ENCODE data around the gene ENAH. TPM values are rescaled to one million over a fixed set of nuclear protein-coding genes. Genes with fewer than 3 reads are reported as not detected.
A peak's percentile ranks its signal among the peaks of the same experiment; 100 is the strongest.

The ENAH gene
- total RNA-seq, 1 experiment from 2014 or later: 103 TPM

- Mint-ChIP-seq H3K4me3 (ENCODE audit: low read depth, unreplicated experiment) (no peak overlapping the region), H3K9me3 (ENCODE audit: low read depth, unreplicated experiment) (no peaks in the 10 kb centered on the region), H3K36me3 (ENCODE audit: insufficient read depth, unreplicated experiment) (peaks cover 4% of the 10 kb centered on the region), H3K27ac (ENCODE audit: unreplicated experiment) (peak overlapping the region; percentile 4), H3K27me3 (ENCODE audit: unreplicated experiment) (no peaks in the 10 kb centered on the region), H3K4me1 (ENCODE audit: low read depth, unreplicated experiment) (peaks cover 15% of the 10 kb centered on the region)
- CTCF ChIA-PET: interaction anchor here (0.6 to 2.7 kb wide), 5 partner anchors 29 to 296 kb away, joined by 4 to 12 read pairs (median 4); partner anchors contain the start of gene SRP9
- intact Hi-C loops (cut with micrococcal nuclease; ENCODE audit: unreplicated experiment): loop anchor here (1.0 to 10.0 kb wide), 2 partner anchors 173 to 291 kb away; partner anchors contain the start of gene ENAH
- no peak for DNase-seq
- no peak for TF ChIP-seq CTCF (IDR thresholded peaks at IDR 0.05; ENCODE audit: unreplicated experiment)
- no TSS peak for BruUV-seq (replicated peaks)
These were observed 171.2 kb downstream of the ENAH start for GRCh38 chr1:225481738-225482137.

GRCh38 chr1:225480825-225481434, 172.0 kb downstream of the ENAH start:
- Mint-ChIP-seq H3K4me3 (ENCODE audit: low read depth, unreplicated experiment) (no peak overlapping the region), H3K9me3 (ENCODE audit: low read depth, unreplicated experiment) (no peaks in the 10 kb centered on the region), H3K27me3 (ENCODE audit: unreplicated experiment) (no peaks in the 10 kb centered on the region), H3K27ac (ENCODE audit: unreplicated experiment) (no peak overlapping the region), H3K4me1 (ENCODE audit: low read depth, unreplicated experiment) (peaks cover 15% of the 10 kb centered on the region), H3K36me3 (ENCODE audit: insufficient read depth, unreplicated experiment) (no peaks in the 10 kb centered on the region)
- CTCF ChIA-PET: interaction anchor here (0.5 to 2.7 kb wide), 10 partner anchors 32 to 506 kb away, joined by 3 to 12 read pairs (median 4); partner anchors contain the start of gene SRP9
- DNase-seq: peak; percentile 89
- peak; percentile 96 for TF ChIP-seq CTCF (IDR thresholded peaks at IDR 0.05; ENCODE audit: unreplicated experiment)
- BruUV-seq (replicated peaks): no TSS peak
- intact Hi-C loops (cut with micrococcal nuclease; ENCODE audit: unreplicated experiment): loop anchor here (1.0 to 10.0 kb wide), 2 partner anchors 174 to 291 kb away; partner anchors contain the start of gene ENAH

GRCh38 chr1:225479996-225480720, 172.8 kb downstream of the ENAH start:
- H3K36me3 Mint-ChIP-seq (ENCODE audit: insufficient read depth, unreplicated experiment): no peaks in the 10 kb centered on the region
- no peak overlapping the region for H3K27ac Mint-ChIP-seq (ENCODE audit: unreplicated experiment)
- no peaks in the 10 kb centered on the region for H3K9me3 Mint-ChIP-seq (ENCODE audit: low read depth, unreplicated experiment)
- no peak for DNase-seq
- TF ChIP-seq CTCF (IDR thresholded peaks at IDR 0.05; ENCODE audit: unreplicated experiment): no peak
- no TSS peak for BruUV-seq (replicated peaks)
- CTCF ChIA-PET: interaction anchor here (0.6 to 2.7 kb wide), 6 partner anchors 31 to 452 kb away, joined by 3 to 12 read pairs (median 4); partner anchors contain the start of gene SRP9
- intact Hi-C loops (cut with micrococcal nuclease; ENCODE audit: unreplicated experiment): loop anchor here (5.0 to 10.0 kb wide), 4 partner anchors 72 to 432 kb away; partner anchors contain the start of gene ENAH
- H3K27me3 Mint-ChIP-seq (ENCODE audit: unreplicated experiment): no peaks in the 10 kb centered on the region
- H3K4me3 Mint-ChIP-seq (ENCODE audit: low read depth, unreplicated experiment): no peak overlapping the region
- peaks cover 15% of the 10 kb centered on the region for H3K4me1 Mint-ChIP-seq (ENCODE audit: low read depth, unreplicated experiment)

GRCh38 chr1:225479341-225479740, 173.6 kb downstream of the ENAH start:
- CTCF ChIA-PET: no interaction called here
- Mint-ChIP-seq H3K36me3 (ENCODE audit: insufficient read depth, unreplicated experiment) (peaks cover 1% of the 10 kb centered on the region), H3K27me3 (ENCODE audit: unreplicated experiment) (no peaks in the 10 kb centered on the region), H3K9me3 (ENCODE audit: low read depth, unreplicated experiment) (no peaks in the 10 kb centered on the region), H3K4me1 (ENCODE audit: low read depth, unreplicated experiment) (peaks cover 20% of the 10 kb centered on the region), H3K4me3 (ENCODE audit: low read depth, unreplicated experiment) (no peak overlapping the region), H3K27ac (ENCODE audit: unreplicated experiment) (no peak overlapping the region)
- no TSS peak for BruUV-seq (replicated peaks)
- no peak for DNase-seq
- no peak for TF ChIP-seq CTCF (IDR thresholded peaks at IDR 0.05; ENCODE audit: unreplicated experiment)
- intact Hi-C loops (cut with micrococcal nuclease; ENCODE audit: unreplicated experiment): loop anchor here (5.0 kb wide), 3 partner anchors 73 to 433 kb away; no protein-coding TSS in a partner anchor

Data from Calu3 (cell line).